H7 (cell line): ENCODE results near the gene KNOP1. TPM values are rescaled to one million over a fixed set of nuclear protein-coding genes. Genes with fewer than 3 reads are reported as not detected.
"Not testable (repeated sequence)": the region's sequence is repeated elsewhere in the genome, so short reads cannot be mapped to it uniquely, and the experiment has no call there.

Source experiments
- DNase-seq: peaks from one replicate; pipeline ENCODE4 v3.0.0; 2012
- H3K27me3 ChIP-seq: 2 replicates; pipeline ENCODE4 v1.6.0; 2011; ENCODE audit warnings: mild to moderate bottlenecking, low read length; ENCODE audit not compliant: control insufficient read depth, insufficient read depth
- H3K36me3 ChIP-seq: replicated peaks from 2 replicates; pipeline ENCODE4 v1.5.1; 2011; ENCODE audit warnings: low read length; ENCODE audit not compliant: control insufficient read depth, insufficient read depth
- H3K4me3 ChIP-seq: 2 replicates; pipeline ENCODE4 v1.5.1; 2011; ENCODE audit warnings: low read depth, mild to moderate bottlenecking, control low read depth, low read length, moderate library complexity; ENCODE audit not compliant: insufficient read depth
- total RNA-seq: library from RNA; depleted of rRNA; stranded (reverse); fragments of >200 nt; shearing (Covaris generic); gene quantifications from 2 replicates; pipeline ENCODE4 v1.2.3, GENCODE V29; 2014

Gene KNOP1
- total RNA-seq, 1 experiment from 2014 or later = 35.5 TPM

GRCh38 chr16:19689342-19689741 lies 28.7 kb downstream of the KNOP1 start:
- no peaks in the 10 kb centered on the region for H3K27me3 ChIP-seq
- no peak for DNase-seq
- H3K4me3 ChIP-seq = no peak overlapping the region
- peaks cover 11% of the 10 kb centered on the region for H3K36me3 ChIP-seq

- Histone ChIP-seq H3K36me3 (peaks cover 14% of the 10 kb centered on the region), H3K4me3 (no peak overlapping the region), H3K27me3 (no peaks in the 10 kb centered on the region)
- no peak for DNase-seq
Observed at GRCh38 chr16:19688396-19689024, 29.5 kb downstream of the KNOP1 start.

DNA sequence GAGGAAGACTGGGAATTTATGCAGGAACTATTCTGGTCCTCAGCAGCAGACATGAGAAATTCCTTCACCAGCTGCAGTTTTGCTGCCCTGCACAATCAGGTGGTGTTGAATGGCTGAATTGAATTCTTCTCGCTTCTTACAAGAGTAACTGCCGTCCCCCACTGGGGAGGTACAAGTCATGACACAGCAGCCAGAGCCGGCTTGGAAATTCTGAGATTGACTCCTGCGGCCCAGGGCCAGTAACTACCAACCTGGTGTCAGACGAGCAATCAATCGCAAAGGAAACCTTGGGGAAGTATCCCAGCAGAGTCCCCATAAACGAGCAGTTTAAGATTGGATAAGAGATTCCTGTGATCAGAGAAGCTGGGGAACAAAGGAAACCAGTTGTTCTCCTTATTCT lies 30.7 kb downstream of the KNOP1 start:
- Histone ChIP-seq H3K27me3 (no peaks in the 10 kb centered on the region), H3K36me3 (peaks cover 15% of the 10 kb centered on the region), H3K4me3 (no peak overlapping the region)
- DNase-seq = no peak

DNA sequence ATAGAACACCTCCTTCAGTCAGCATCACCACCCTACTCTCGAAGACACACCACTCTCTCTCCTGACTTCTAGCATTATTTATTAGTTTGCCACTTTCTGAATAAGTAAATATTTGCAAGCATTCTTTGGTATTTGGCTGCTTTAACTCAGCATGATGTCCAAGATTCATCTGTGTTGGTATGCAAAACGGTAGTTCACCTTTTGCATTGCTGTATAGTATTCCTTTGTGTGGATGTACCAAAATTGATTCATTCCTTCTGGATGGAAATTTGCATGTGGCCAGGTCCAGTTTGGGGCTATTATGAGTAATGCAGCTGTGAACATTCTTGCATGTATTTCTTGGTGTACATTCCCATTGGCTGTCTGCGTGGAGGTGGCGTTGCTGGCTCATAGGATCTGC lies 32.9 kb downstream of the KNOP1 start:
- DNase-seq = no peak
- peaks cover 13% of the 10 kb centered on the region for H3K36me3 ChIP-seq
- no peaks in the 10 kb centered on the region for H3K27me3 ChIP-seq
- H3K4me3 ChIP-seq = no peak overlapping the region

DNA sequence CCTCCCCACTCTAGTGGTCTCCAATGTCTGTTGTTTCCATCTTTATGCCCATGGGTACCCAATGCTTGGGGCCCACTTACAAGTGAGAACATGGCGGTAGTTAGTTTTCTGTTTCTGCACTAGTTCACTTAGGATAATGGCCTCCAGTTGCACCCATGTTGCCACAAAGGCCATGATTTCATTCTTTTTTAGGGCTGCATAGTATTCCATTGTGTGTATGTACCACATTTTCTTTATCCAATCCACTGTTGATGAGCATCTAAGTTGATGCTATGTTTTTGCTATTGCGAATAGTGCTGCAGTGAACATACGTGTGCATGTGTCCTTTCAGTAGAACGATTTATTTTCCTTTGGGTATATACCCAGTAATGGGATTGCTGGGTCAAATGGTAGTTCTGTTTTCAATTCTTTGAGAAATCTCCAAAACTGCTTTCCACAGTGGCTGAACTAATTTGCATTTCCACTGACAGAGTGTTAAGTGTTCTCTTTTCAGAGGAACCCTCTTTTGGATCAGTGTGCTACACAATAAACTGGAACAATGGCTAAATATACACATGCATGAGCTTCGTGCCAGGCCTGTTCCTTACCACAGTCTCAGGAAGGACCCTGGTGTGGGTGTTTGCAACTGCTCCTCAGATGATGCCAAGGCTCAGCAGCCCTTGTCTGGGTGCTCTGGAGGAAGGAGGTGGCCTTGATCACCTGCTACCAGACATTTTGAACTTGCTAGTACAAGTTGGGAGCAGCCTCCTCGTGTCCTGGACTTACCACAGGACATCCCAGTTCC lies 34.4 kb downstream of the KNOP1 start:
- Histone ChIP-seq H3K36me3 (peaks cover 11% of the 10 kb centered on the region), H3K27me3 (no peaks in the 10 kb centered on the region), H3K4me3 (no peak overlapping the region)
- no peak for DNase-seq

GRCh38 chr16:19681637-19682036 lies 36.4 kb downstream of the KNOP1 start:
- DNase-seq = no peak
- Histone ChIP-seq H3K4me3 (no peak overlapping the region), H3K27me3 (no peaks in the 10 kb centered on the region), H3K36me3 (peaks cover 11% of the 10 kb centered on the region)

GRCh38 chr16:19680881-19681340 lies 37.1 kb downstream of the KNOP1 start:
- Histone ChIP-seq H3K4me3 (no peak overlapping the region), H3K27me3 (no peaks in the 10 kb centered on the region), H3K36me3 (peaks cover 11% of the 10 kb centered on the region)
- peak; percentile 71 for DNase-seq

DNA sequence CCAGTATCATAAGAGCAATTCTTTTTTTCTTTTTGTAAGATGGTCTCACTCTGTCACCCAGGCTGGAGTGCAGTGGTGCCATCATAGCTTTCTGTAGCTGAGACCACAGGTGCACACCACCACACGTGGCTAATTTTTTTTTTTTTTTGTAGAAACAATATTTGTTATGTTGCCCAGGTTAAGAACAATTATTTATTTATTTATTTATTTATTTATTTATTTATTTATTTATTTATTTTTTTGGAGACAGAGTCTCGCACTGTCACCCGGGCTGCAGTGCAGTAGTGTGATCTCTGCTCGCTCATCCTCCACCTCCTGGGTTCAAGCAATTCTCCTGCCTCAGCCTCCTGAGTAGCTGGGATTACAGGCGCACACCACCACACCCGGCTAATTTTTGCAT lies 38.7 kb downstream of the KNOP1 start:
- not testable (repeated sequence) for DNase-seq, H3K4me3 ChIP-seq, H3K27me3 ChIP-seq, H3K36me3 ChIP-seq

GRCh38 chr16:19678804-19679203 lies 39.2 kb downstream of the KNOP1 start:
- Histone ChIP-seq H3K27me3 (no peaks in the 10 kb centered on the region), H3K4me3 (no peak overlapping the region), H3K36me3 (peaks cover 6% of the 10 kb centered on the region)
- no peak for DNase-seq

GRCh38 chr16:19677402-19677801 lies 40.6 kb downstream of the KNOP1 start:
- H3K4me3 ChIP-seq = no peak overlapping the region
- no peak for DNase-seq
- H3K36me3 ChIP-seq = peaks cover 1% of the 10 kb centered on the region
- H3K27me3 ChIP-seq = no peaks in the 10 kb centered on the region

DNA sequence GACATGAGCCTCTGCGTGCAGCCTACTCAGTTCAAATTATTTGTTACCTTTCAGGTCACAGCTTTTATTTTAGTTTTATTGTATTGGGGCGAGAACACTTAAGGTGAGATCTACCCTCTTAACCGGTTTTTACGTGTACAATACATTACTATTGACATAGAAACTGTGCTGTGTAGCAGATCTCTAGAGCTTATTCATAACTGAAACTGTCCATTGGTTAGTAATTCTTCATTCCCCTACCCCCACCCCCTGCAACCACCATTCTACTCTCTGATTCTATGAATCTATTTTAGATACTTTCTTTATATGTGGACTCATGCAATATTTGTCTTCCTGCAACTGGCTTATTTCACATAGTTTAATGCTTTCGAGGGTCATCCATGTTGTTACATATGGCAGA lies 43.5 kb downstream of the KNOP1 start:
- Histone ChIP-seq H3K4me3 (no peak overlapping the region), H3K27me3 (no peaks in the 10 kb centered on the region), H3K36me3 (peaks cover 3% of the 10 kb centered on the region)
- DNase-seq = no peak

- H3K4me3 ChIP-seq = no peak overlapping the region
- DNase-seq = no peak
- H3K36me3 ChIP-seq = peaks cover 3% of the 10 kb centered on the region
- H3K27me3 ChIP-seq = no peaks in the 10 kb centered on the region
Observed at GRCh38 chr16:19672378-19672777, 45.6 kb downstream of the KNOP1 start.

GRCh38 chr16:19666477-19666876 lies 51.5 kb downstream of the KNOP1 start:
- no peak overlapping the region for H3K4me3 ChIP-seq
- DNase-seq = no peak
- peaks cover 2% of the 10 kb centered on the region; the same call in 1 of the 2 replicates for H3K27me3 ChIP-seq
- peaks cover 5% of the 10 kb centered on the region for H3K36me3 ChIP-seq

DNA sequence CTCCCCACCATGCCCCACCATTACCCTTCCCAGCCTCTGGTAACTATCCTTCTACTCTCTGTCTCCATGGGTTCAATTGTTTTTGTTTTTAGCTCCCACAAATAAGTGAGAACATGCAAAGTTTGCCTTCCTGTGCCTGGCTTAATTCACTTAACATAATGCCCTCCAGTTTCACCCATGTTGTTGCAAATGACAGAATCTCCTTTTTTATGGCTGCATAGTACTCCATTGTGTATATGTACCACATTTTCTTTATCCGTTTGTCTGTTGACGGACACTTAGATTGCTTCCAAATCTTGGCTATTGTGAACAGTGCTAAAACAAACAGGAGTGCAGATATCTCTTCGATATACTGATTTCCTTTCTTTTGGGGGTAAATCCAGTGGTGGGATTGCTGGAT lies 52.7 kb downstream of the KNOP1 start:
- H3K36me3 ChIP-seq, DNase-seq, H3K4me3 ChIP-seq, H3K27me3 ChIP-seq: not testable (repeated sequence)

DNA sequence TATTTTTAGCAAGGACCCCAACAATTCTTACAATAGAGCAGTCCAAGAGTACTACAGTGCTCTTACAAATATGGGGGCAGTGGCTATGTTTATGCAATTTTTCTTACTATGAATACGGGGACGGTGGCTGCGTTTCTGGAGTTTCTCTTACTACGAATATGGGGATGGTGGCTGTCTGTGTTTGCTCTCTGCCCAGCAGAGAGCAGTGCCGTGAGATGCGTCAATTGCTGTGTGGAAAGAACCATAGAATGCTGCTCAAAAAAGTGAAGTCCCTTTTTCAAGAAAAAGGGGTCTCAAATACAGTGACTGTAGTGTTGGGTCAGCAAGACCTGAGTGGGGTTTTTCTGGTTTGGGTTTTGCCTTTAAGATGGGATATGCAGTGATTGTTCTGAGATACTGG lies 53.9 kb downstream of the KNOP1 start:
- Histone ChIP-seq H3K4me3 (no peak overlapping the region), H3K27me3 (peaks cover 6% of the 10 kb centered on the region; the same call in 1 of the 2 replicates), H3K36me3 (peaks cover 3% of the 10 kb centered on the region; the same call in 1 of the 2 replicates)
- no peak for DNase-seq
